Measurements from ENCODE around the gene FAF2. TPM values are rescaled to one million over a fixed set of nuclear protein-coding genes. Genes with fewer than 3 reads are reported as not detected.
"Not testable (repeated sequence)": the region's sequence is repeated elsewhere in the genome, so short reads cannot be mapped to it uniquely, and the experiment has no call there.

The FAF2 gene
- total and polyA plus RNA-seq, 4 donors, result 5.0 to 31.4 (median 18.9) TPM

GRCh38 chr5:176442911-176443310 is 5.3 kb upstream of the FAF2 start:
- H3K27ac ChIP-seq (ENCODE audit: low read depth in 1 of 2, low read length in 2 of 2); DNase-seq; H3K36me3 ChIP-seq (ENCODE audit: control insufficient read depth in 1 of 2, insufficient read depth in 2 of 2, low read length in 1 of 2); ATAC-seq (ENCODE audit: low FRiP score); H3K27me3 ChIP-seq (ENCODE audit: control insufficient read depth in 1 of 2, insufficient read depth in 2 of 2, low read length in 1 of 2); H3K9me3 ChIP-seq (ENCODE audit: control insufficient read depth, low read length); H3K4me1 ChIP-seq (ENCODE audit: control insufficient read depth in 1 of 2, insufficient read depth in 2 of 2, low read length in 2 of 2); intact Hi-C loops (cut with DNase I); H3K4me3 ChIP-seq (ENCODE audit: low read length in 2 of 2): not testable (repeated sequence)
- 59 to 69% methylated on average over 4 of the region's 4 CpGs for WGBS, 2 donors

DNA sequence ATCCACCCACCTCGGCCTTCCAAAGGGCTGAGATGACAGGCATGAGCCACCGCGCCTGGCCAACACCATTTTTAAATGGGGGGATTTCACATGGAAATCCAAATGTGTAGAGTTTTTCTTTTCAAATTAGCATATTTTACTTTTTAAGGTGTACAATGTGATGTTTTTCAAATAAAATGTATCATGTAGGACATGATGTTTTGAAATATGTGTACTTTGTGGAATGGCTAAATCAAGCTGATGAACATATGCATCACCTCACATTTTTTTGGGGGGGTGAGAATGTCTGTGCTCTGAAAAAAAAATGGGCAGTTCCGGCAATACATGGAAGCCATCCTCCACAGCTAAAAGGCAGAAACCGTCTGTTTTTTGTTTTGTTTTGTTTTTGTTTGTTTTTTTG is 3.4 kb upstream of the FAF2 start:
- Histone ChIP-seq H3K9me3 (ENCODE audit: control insufficient read depth, low read length) (no peaks in the 10 kb centered on the region), H3K27me3 (ENCODE audit: control insufficient read depth in 1 of 2, insufficient read depth in 2 of 2, low read length in 1 of 2) (no peaks in the 10 kb centered on the region), H3K36me3 (ENCODE audit: control insufficient read depth in 1 of 2, insufficient read depth in 2 of 2, low read length in 1 of 2) (no peaks in the 10 kb centered on the region), H3K27ac (ENCODE audit: low read depth in 1 of 2, low read length in 2 of 2) (no peak overlapping the region), H3K4me1 (ENCODE audit: control insufficient read depth in 1 of 2, insufficient read depth in 2 of 2, low read length in 2 of 2) (no peaks in the 10 kb centered on the region), H3K4me3 (ENCODE audit: low read length in 2 of 2) (no peak overlapping the region)
- DNase-seq (no peak), ATAC-seq (ENCODE audit: low FRiP score) (no peak)
- intact Hi-C loops (cut with DNase I), result loop anchor here in 1 of 2 donors (5.0 kb wide), 1 partner anchor 93 kb away; the partner anchor contains the start of gene RNF44
- 84 to 88% methylated on average over 5 of the region's 5 CpGs for WGBS, 2 donors

DNA sequence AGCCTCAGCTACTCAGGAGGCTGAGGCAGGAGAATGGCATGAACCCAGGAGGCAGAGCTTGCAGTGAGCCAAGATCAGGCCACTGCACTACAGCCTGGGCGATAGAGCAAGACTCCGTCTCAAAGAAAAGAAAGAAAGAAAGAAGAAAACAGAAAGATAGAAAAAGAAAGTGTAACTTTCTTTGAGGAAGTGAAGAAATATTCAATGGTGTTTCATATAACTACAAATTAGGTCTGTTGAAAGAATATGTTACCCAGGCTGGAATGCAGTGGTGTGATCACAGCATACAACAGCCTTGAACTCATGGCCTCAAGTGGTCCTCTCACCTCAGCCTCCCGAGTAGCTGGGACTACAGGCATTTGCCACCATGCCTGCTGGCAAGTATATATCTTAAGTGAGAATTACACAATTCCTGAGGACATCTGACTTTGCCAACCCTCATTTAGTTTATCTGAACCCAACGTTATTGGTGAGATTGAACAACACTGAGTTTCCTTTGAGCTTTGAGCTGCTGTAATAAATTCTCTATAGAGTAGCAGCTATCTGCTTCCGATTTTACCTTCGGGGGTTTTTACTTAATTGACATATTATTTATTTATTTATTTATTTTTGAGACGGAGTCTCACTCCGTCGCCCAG is 2.0 kb upstream of the FAF2 start:
- 87% methylated on average over 9 of the region's 9 CpGs for WGBS, 2 donors

GRCh38 chr5:176446884-176447590 is 1.1 kb upstream of the FAF2 start:
- WGBS, 2 donors, result 13 to 15% methylated on average over 27 of the region's 27 CpGs
- DNase-seq (peak in 1 of 2 donors; percentile 57), ATAC-seq (ENCODE audit: low FRiP score) (no peak)
- intact Hi-C loops (cut with DNase I), result loop anchor here (2.0 to 5.0 kb wide), 2 partner anchors 30 to 90 kb away; partner anchors contain the start of genes CLTB (in 1 of the 2) and RNF44 (in 1 of the 2)
- H3K27me3 ChIP-seq (ENCODE audit: control insufficient read depth in 1 of 2, insufficient read depth in 2 of 2, low read length in 1 of 2), result no peaks in the 10 kb centered on the region
- H3K36me3 ChIP-seq (ENCODE audit: control insufficient read depth in 1 of 2, insufficient read depth in 2 of 2, low read length in 1 of 2), result no peaks in the 10 kb centered on the region
- peak overlapping the region; percentile 10 to 93 for H3K27ac ChIP-seq (ENCODE audit: low read depth in 1 of 2, low read length in 2 of 2)
- H3K9me3 ChIP-seq (ENCODE audit: control insufficient read depth, low read length), result no peaks in the 10 kb centered on the region
- peak overlapping the region; percentile 55 to 68 for H3K4me3 ChIP-seq (ENCODE audit: low read length in 2 of 2)
- no peaks in the 10 kb centered on the region for H3K4me1 ChIP-seq (ENCODE audit: control insufficient read depth in 1 of 2, insufficient read depth in 2 of 2, low read length in 2 of 2)

More for the DNA sequence above, 2.0 kb upstream of the FAF2 start:
- Histone ChIP-seq H3K27me3 (ENCODE audit: control insufficient read depth in 1 of 2, insufficient read depth in 2 of 2, low read length in 1 of 2) (no peaks in the 10 kb centered on the region), H3K4me1 (ENCODE audit: control insufficient read depth in 1 of 2, insufficient read depth in 2 of 2, low read length in 2 of 2) (no peaks in the 10 kb centered on the region), H3K4me3 (ENCODE audit: low read length in 2 of 2) (no peak overlapping the region), H3K36me3 (ENCODE audit: control insufficient read depth in 1 of 2, insufficient read depth in 2 of 2, low read length in 1 of 2) (no peaks in the 10 kb centered on the region), H3K9me3 (ENCODE audit: control insufficient read depth, low read length) (no peaks in the 10 kb centered on the region), H3K27ac (ENCODE audit: low read depth in 1 of 2, low read length in 2 of 2) (no peak overlapping the region)
- ATAC-seq (ENCODE audit: low FRiP score) (no peak), DNase-seq (no peak)
- intact Hi-C loops (cut with DNase I), result loop anchor here (2.0 to 5.0 kb wide), 2 partner anchors 29 to 91 kb away; partner anchors contain the start of genes CLTB (in 1 of the 2) and RNF44 (in 1 of the 2)

DNA sequence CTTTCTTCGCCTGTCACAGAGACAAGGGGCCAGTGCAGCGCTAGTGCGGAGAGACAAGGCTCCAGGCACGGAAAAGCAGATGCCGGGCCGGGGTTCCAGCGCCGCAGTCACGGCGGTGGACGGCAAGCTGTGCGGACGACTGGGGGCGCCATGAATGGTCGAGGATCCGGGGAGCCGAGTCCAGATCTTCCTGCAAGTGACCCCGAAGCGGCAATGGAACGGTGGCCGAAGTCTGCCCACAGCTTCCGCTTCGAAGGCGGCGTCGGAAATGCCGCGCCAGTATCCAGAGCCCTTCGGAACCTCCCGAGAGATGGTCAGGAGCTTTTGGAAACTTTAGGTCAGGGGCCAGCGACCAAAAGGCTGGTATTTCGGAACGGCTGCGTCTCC is 601 bp upstream of the FAF2 start:
- intact Hi-C loops (cut with DNase I), result loop anchor here (2.0 to 5.0 kb wide), 2 partner anchors 31 to 90 kb away; partner anchors contain the start of genes CLTB (in 1 of the 2) and RNF44 (in 1 of the 2)
- WGBS, 2 donors, result 0 to 1% methylated on average over 34 of the region's 34 CpGs

DNA sequence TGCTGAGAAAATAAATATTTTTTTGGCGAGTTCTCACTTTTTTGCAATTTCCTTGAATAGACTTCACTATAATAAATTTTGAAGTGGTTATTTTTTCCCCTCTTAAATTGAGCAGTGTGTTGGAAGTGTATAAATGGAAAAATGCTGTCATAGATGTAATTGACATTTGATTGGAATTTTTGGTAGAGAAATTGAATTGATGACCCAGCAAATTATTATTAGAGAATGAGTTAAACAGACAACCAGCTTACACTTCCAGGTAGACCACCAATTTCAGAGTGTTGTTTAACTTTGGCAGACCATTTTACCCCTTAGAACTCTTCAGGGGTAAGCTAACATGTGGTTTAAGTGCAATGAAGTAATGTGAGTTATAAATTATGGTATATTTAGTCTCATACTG is 1.9 kb downstream of the FAF2 start:
- WGBS, 2 donors, result 30 to 54% methylated on average over 1 of the region's 1 CpG
- H3K4me1 ChIP-seq (ENCODE audit: control insufficient read depth in 1 of 2, insufficient read depth in 2 of 2, low read length in 2 of 2), result peaks cover 0 to 1% of the 10 kb centered on the region in 2 donors
- no peak for ATAC-seq (ENCODE audit: low FRiP score)
- H3K27ac ChIP-seq (ENCODE audit: low read depth in 1 of 2, low read length in 2 of 2), result no peak overlapping the region
- no peaks in the 10 kb centered on the region for H3K36me3 ChIP-seq (ENCODE audit: control insufficient read depth in 1 of 2, insufficient read depth in 2 of 2, low read length in 1 of 2)
- no peaks in the 10 kb centered on the region for H3K9me3 ChIP-seq (ENCODE audit: control insufficient read depth, low read length)
- intact Hi-C loops (cut with DNase I), result no loop called here
- H3K4me3 ChIP-seq (ENCODE audit: low read length in 2 of 2), result no peak overlapping the region
- DNase-seq, result no peak
- H3K27me3 ChIP-seq (ENCODE audit: control insufficient read depth in 1 of 2, insufficient read depth in 2 of 2, low read length in 1 of 2), result no peaks in the 10 kb centered on the region

More for the DNA sequence above, 601 bp upstream of the FAF2 start:
- ATAC-seq (ENCODE audit: low FRiP score), result peak; percentile 65
- H3K27ac ChIP-seq (ENCODE audit: low read depth in 1 of 2, low read length in 2 of 2), result peak overlapping the region; percentile 10 to 93
- H3K36me3 ChIP-seq (ENCODE audit: control insufficient read depth in 1 of 2, insufficient read depth in 2 of 2, low read length in 1 of 2), result no peaks in the 10 kb centered on the region
- no peaks in the 10 kb centered on the region for H3K27me3 ChIP-seq (ENCODE audit: control insufficient read depth in 1 of 2, insufficient read depth in 2 of 2, low read length in 1 of 2)
- peaks cover 0 to under 1% of the 10 kb centered on the region in 2 donors for H3K4me1 ChIP-seq (ENCODE audit: control insufficient read depth in 1 of 2, insufficient read depth in 2 of 2, low read length in 2 of 2)
- no peaks in the 10 kb centered on the region for H3K9me3 ChIP-seq (ENCODE audit: control insufficient read depth, low read length)
- peak overlapping the region; percentile 55 to 68 for H3K4me3 ChIP-seq (ENCODE audit: low read length in 2 of 2)
- peak in 1 of 2 donors; percentile 86 for DNase-seq

DNA sequence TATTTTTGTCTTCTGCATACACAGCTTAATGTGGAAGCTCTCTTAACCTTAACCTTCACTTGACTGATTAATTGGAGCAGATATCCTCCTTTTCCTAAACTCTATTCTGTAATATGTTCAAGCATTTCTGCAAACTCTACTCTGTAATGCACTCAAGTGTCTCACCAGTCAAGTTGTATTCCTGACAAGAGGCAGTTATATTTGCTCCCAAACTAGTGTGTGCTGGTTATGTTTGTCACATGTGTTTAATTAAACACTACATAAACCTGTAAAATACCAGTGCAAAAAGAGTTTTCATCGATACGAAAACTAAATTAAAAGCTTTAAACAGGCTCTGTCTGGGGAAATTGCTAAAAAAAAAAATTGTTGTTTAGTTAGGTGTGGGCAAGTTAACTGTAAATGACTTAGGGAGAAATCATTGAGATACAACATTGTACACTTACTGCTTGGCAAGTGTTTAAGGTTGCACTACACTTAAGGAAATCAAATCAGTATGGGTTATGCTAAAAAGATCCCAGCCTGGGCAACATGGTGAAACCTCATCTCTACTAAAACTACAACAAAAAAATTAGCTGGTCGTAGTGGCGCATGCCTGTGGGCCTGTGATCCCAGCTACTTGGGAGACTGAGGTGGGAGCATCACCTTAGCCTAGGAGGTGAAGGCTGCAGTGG is 6.7 kb downstream of the FAF2 start:
- intact Hi-C loops (cut with DNase I), result no loop called here
- ATAC-seq (ENCODE audit: low FRiP score) (no peak), DNase-seq (no peak)
- no peak overlapping the region for H3K27ac ChIP-seq (ENCODE audit: low read depth in 1 of 2, low read length in 2 of 2)
- no peaks in the 10 kb centered on the region for H3K36me3 ChIP-seq (ENCODE audit: control insufficient read depth in 1 of 2, insufficient read depth in 2 of 2, low read length in 1 of 2)
- H3K27me3 ChIP-seq (ENCODE audit: control insufficient read depth in 1 of 2, insufficient read depth in 2 of 2, low read length in 1 of 2), result no peaks in the 10 kb centered on the region
- H3K9me3 ChIP-seq (ENCODE audit: control insufficient read depth, low read length), result no peaks in the 10 kb centered on the region
- WGBS, 2 donors, result 91 to 94% methylated on average over 4 of the region's 4 CpGs
- H3K4me3 ChIP-seq (ENCODE audit: low read length in 2 of 2), result no peak overlapping the region
- H3K4me1 ChIP-seq (ENCODE audit: control insufficient read depth in 1 of 2, insufficient read depth in 2 of 2, low read length in 2 of 2), result peaks cover 0 to 1% of the 10 kb centered on the region in 2 donors

DNA sequence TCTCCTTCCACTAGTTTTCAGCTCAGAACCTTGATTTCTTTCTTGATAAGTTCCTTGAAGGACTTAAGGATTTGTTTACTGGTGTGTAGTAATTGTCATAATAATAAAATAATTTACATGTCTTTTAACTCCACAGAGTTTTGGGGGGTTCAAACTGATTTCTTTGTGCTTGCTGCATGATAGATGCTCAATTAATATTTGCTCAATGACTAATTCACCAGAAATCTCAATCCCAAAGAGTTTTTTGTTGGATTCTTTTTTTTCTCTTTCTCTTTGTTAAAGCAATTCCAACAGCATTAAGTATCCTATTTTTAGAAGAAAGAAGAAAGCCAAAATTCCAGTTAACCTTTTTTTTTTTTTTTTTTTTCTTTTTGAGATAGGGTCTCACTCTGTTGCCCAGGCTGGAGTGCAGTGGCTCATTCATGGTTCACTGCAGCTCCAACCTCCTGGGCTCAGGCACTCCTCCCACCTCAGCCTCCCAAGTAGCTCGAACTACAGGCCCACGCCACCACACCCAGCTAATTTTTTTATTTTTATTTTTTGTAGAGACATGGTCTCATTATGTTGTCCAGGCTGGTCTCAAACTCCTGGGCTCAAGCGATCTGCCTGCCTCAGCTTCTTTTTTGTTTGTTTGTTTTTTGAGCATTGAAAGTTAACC is 10.8 kb downstream of the FAF2 start:
- no peak for DNase-seq
- Histone ChIP-seq H3K27me3 (ENCODE audit: control insufficient read depth in 1 of 2, insufficient read depth in 2 of 2, low read length in 1 of 2) (no peaks in the 10 kb centered on the region), H3K27ac (ENCODE audit: low read depth in 1 of 2, low read length in 2 of 2) (no peak overlapping the region), H3K4me1 (ENCODE audit: control insufficient read depth in 1 of 2, insufficient read depth in 2 of 2, low read length in 2 of 2) (no peaks in the 10 kb centered on the region), H3K36me3 (ENCODE audit: control insufficient read depth in 1 of 2, insufficient read depth in 2 of 2, low read length in 1 of 2) (no peaks in the 10 kb centered on the region), H3K9me3 (ENCODE audit: control insufficient read depth, low read length) (no peaks in the 10 kb centered on the region), H3K4me3 (ENCODE audit: low read length in 2 of 2) (no peak overlapping the region)
- ATAC-seq (ENCODE audit: low FRiP score), result no peak
- intact Hi-C loops (cut with DNase I), result no loop called here
- WGBS, 2 donors, result 97% methylated on average over 3 of the region's 3 CpGs
